ENCODE measurements around the gene NCAPG2. TPM values are rescaled to one million over a fixed set of nuclear protein-coding genes. Genes with fewer than 3 reads are reported as not detected.

The NCAPG2 gene
- total and polyA plus RNA-seq, 2 of the 13 experiments (the other 11 are each of a cell fraction or from before 2014, with no cell fraction given) = 15.1 to 30.7 TPM

- TF ChIP-seq THAP9 (CRISPR knock-in tag; IDR thresholded peaks at IDR 0.05; ENCODE audit: borderline replicate concordance) (no peak), REST (IDR thresholded peaks at IDR 0.05; ENCODE audit: borderline replicate concordance in 1 of 2, low read depth in 1 of 2, low read length in 2 of 2) (no peak), NFE2L1 (CRISPR knock-in tag; IDR thresholded peaks at IDR 0.05; ENCODE audit: borderline replicate concordance) (no peak), E2F1 (CRISPR knock-in tag; IDR thresholded peaks at IDR 0.05) (no peak), ZMAT5 (CRISPR knock-in tag; IDR thresholded peaks at IDR 0.05; ENCODE audit: borderline replicate concordance, low read depth) (no peak), ZSCAN29 (CRISPR knock-in tag; conservative IDR thresholded peaks at IDR 0.05) (no peak), SIX4 (CRISPR knock-in tag; IDR thresholded peaks at IDR 0.05) (no peak), RNF2 (conservative IDR thresholded peaks at IDR 0.05; ENCODE audit: low read depth) (no peak), PBX3 (CRISPR knock-in tag; IDR thresholded peaks at IDR 0.05; ENCODE audit: borderline replicate concordance) (no peak), SMYD3 (CRISPR knock-in tag; IDR thresholded peaks at IDR 0.05) (no peak), ZNF597 (CRISPR knock-in tag; IDR thresholded peaks at IDR 0.05) (no peak), ZNF292 (CRISPR knock-in tag; IDR thresholded peaks at IDR 0.05; ENCODE audit: borderline replicate concordance, low read depth) (no peak), MXD3 (CRISPR knock-in tag; IDR thresholded peaks at IDR 0.05) (no peak), ZFP82 (CRISPR knock-in tag; IDR thresholded peaks at IDR 0.05; ENCODE audit: borderline replicate concordance) (no peak)
Observed at GRCh38 chr7:158586499-158587161, 118.0 kb downstream of the NCAPG2 start (continued).

Data from HepG2 (cell line).